SK-N-SH treated with all-trans-retinoic acid at 6 μM for 48 hours (cell line): Measurements from ENCODE around the gene AGPAT1.
A peak's percentile ranks its signal among the peaks of the same experiment; 100 is the strongest.

ENCODE experiments used
- ATAC-seq: fragments of 200-7000 bp; cut with Tn5 transposase; 3 replicates; pipeline ENCODE4 v1.9.1; 2020; ENCODE audit warnings: mild to moderate bottlenecking, moderate library complexity
- ARNTL ChIP-seq: fragments of 450-650 bp; formaldehyde crosslinking; IDR thresholded peaks from 2 replicates; pipeline ENCODE4 v1.5.0; 2020; ENCODE audit warnings: low read depth, mild to moderate bottlenecking, moderate library complexity, borderline replicate concordance
- BACH2 ChIP-seq: fragments of 250-450 bp; sonication (Bioruptor Pico); IDR thresholded peaks from 2 replicates; pipeline ENCODE4 v1.9.0; 2021; ENCODE audit warnings: mild to moderate bottlenecking, borderline replicate concordance
- CREB5 ChIP-seq: fragments of 250-450 bp; sonication (Bioruptor Pico); IDR thresholded peaks from 2 replicates; pipeline ENCODE4 v1.5.1; 2020; ENCODE audit warnings: low read depth, mild to moderate bottlenecking, moderate library complexity
- CSDC2 ChIP-seq: fragments of 250-450 bp; sonication (Bioruptor Pico); IDR thresholded peaks from 2 replicates; pipeline ENCODE4 v1.5.0; 2020; ENCODE audit warnings: mild to moderate bottlenecking, moderate library complexity
- CSRNP3 ChIP-seq: fragments of 250-450 bp; sonication (Bioruptor Pico); IDR thresholded peaks from 2 replicates; pipeline ENCODE4 v1.5.1; 2021; ENCODE audit warnings: mild to moderate bottlenecking, moderate library complexity
- ESRRG ChIP-seq: fragments of 250-450 bp; sonication (Bioruptor Pico); IDR thresholded peaks from 2 replicates; pipeline ENCODE4 v1.6.1; 2021; ENCODE audit warnings: mild to moderate bottlenecking
- GLIS3 ChIP-seq: fragments of 250-450 bp; sonication (Bioruptor Pico); IDR thresholded peaks from 2 replicates; pipeline ENCODE4 v1.5.0; 2020; ENCODE audit warnings: mild to moderate bottlenecking, moderate library complexity
- ISL1 ChIP-seq: fragments of 250-450 bp; sonication (Bioruptor Pico); IDR thresholded peaks from 2 replicates; pipeline ENCODE4 v2.1.2; 2022; ENCODE audit warnings: mild to moderate bottlenecking, moderate library complexity
- OSR1 ChIP-seq: fragments of 250-450 bp; sonication (Bioruptor Pico); IDR thresholded peaks from 2 replicates; pipeline ENCODE4 v1.8.0; 2022; ENCODE audit warnings: moderate library complexity, mild to moderate bottlenecking, inconsistent platforms
- PPARA ChIP-seq: fragments of 250-450 bp; sonication (Bioruptor Pico); IDR thresholded peaks from 2 replicates; pipeline ENCODE4 v1.5.0; 2020; ENCODE audit warnings: mild to moderate bottlenecking, borderline replicate concordance
- RARB ChIP-seq: fragments of 250-450 bp; sonication (Bioruptor Pico); IDR thresholded peaks from 2 replicates; pipeline ENCODE4 v1.8.0; 2021; ENCODE audit warnings: mild to moderate bottlenecking, moderate library complexity
- SNAI2 ChIP-seq: fragments of 250-450 bp; sonication (Bioruptor Pico); IDR thresholded peaks from 2 replicates; pipeline ENCODE4 v1.5.0; 2020; ENCODE audit warnings: mild to moderate bottlenecking, moderate library complexity
- TCF4 ChIP-seq: fragments of 250-450 bp; sonication (Bioruptor Pico); IDR thresholded peaks from 2 replicates; pipeline ENCODE4 v1.8.0; 2021; ENCODE audit warnings: mild to moderate bottlenecking, moderate library complexity, borderline replicate concordance
- TOX ChIP-seq: fragments of 250-450 bp; sonication (Bioruptor Pico); IDR thresholded peaks from 2 replicates; pipeline ENCODE4 v1.8.0; 2021; ENCODE audit warnings: mild to moderate bottlenecking, moderate library complexity, borderline replicate concordance
- TSHZ2 ChIP-seq: fragments of 250-450 bp; sonication (Bioruptor Pico); IDR thresholded peaks from 2 replicates; pipeline ENCODE4 v1.5.0; 2020; ENCODE audit warnings: mild to moderate bottlenecking, moderate library complexity
- ZC3H10 ChIP-seq: fragments of 250-450 bp; sonication (Bioruptor Pico); IDR thresholded peaks from 2 replicates; pipeline ENCODE4 v1.5.1; 2021; ENCODE audit warnings: mild to moderate bottlenecking, moderate library complexity
- ZFP3 ChIP-seq: fragments of 250-450 bp; sonication (Bioruptor Pico); IDR thresholded peaks from 2 replicates; pipeline ENCODE4 v1.5.0; 2020; ENCODE audit warnings: mild to moderate bottlenecking, moderate library complexity
- ZFP30 ChIP-seq: fragments of 450-650 bp; formaldehyde crosslinking; IDR thresholded peaks from 2 replicates; pipeline ENCODE4 v1.5.0; 2022; ENCODE audit warnings: mild to moderate bottlenecking, moderate library complexity
- ZNF565 ChIP-seq: fragments of 450-650 bp; formaldehyde crosslinking; conservative IDR thresholded peaks from 2 replicates; pipeline ENCODE4 v1.5.0; 2020; ENCODE audit warnings: low read depth, mild to moderate bottlenecking, moderate library complexity
- ZNF70 ChIP-seq: fragments of 450-650 bp; formaldehyde crosslinking; IDR thresholded peaks from 2 replicates; pipeline ENCODE4 v1.5.0; 2020; ENCODE audit warnings: mild to moderate bottlenecking, moderate library complexity
- TF ChIP-seq, protein P1 (sequence below): fragments of 250-450 bp; sonication (Bioruptor Pico); IDR thresholded peaks from 2 replicates; pipeline ENCODE4 v1.8.0; 2020; ENCODE audit warnings: mild to moderate bottlenecking, moderate library complexity, borderline replicate concordance

AGPAT1 gene

GRCh38 chr6:32132110-32132509, 43.8 kb downstream of the AGPAT1 start:
- ATAC-seq: no peak
- no peak for TF ChIP-seq RARB (CRISPR knock-in tag)
- no peak for TF ChIP-seq ARNTL (CRISPR knock-in tag)
- TF ChIP-seq TCF4 (CRISPR knock-in tag): no peak
- TF ChIP-seq TSHZ2 (CRISPR knock-in tag): no peak
- TF ChIP-seq SNAI2: no peak
- no peak for TF ChIP-seq ZNF565 (CRISPR knock-in tag)
- no peak for TF ChIP-seq PPARA (CRISPR knock-in tag)
- no peak for TF ChIP-seq GLIS3
- no peak for TF ChIP-seq ZFP30 (CRISPR knock-in tag)
- no peak for TF ChIP-seq TOX
- no peak for TF ChIP-seq ISL1
- TF ChIP-seq OSR1 (CRISPR knock-in tag): no peak

- no peak for TF ChIP-seq ESRRG
- TF ChIP-seq TSHZ2 (CRISPR knock-in tag): no peak
- TF ChIP-seq PPARA (CRISPR knock-in tag): no peak
- no peak for TF ChIP-seq CREB5 (CRISPR knock-in tag)
- no peak for TF ChIP-seq BACH2 (CRISPR knock-in tag)
- no peak for TF ChIP-seq GLIS3
Observed at GRCh38 chr6:32131439-32131948, 44.4 kb downstream of the AGPAT1 start.

DNA sequence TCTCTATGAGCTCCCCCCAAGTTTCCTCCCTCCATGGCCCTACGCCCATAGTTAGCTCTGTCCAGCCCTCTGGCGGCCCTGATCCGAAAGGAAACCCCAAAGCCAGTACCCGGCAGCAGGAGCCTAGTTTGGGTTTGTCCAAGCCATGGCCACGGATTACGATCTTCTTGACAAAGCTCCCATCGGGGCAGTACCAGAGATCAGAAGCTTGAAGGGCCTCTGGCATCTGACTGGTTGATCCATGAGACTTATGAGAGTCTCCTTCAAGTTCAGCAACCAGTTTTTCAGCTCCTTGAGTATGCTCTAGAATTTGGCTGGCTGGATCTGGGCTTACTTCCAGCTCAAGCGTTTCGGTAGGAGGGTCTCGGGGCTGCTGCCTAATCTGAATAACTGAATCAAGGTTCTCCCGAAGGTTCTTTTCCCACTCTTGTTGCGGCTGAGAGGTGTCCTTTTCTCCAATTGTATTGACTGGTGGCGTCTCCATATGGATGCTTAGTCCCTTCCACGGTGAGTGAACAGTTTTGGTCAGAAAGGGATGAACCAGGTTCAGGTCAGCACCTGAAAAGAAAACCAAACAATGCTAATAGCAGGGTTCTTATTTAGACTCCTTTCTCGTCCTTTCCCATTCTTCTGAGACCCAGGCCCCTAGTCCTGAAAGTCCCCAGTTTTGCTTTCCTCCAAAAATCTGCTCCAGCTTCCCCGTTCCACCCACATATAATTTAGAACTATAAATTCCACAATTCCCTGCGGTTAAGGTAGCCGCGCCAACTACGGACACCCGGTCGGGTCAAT, 46.4 kb downstream of the AGPAT1 start:
- peak; percentile 25 for ATAC-seq
- TF ChIP-seq CSDC2 (CRISPR knock-in tag): no peak
- TF ChIP-seq CSRNP3: no peak
- TF ChIP-seq ISL1: no peak
- no peak for TF ChIP-seq BACH2 (CRISPR knock-in tag)
- no peak for TF ChIP-seq OSR1 (CRISPR knock-in tag)
- TF ChIP-seq ZNF70 (CRISPR knock-in tag): no peak
- no peak for TF ChIP-seq TCF4 (CRISPR knock-in tag)
- TF ChIP-seq, protein P1, sequence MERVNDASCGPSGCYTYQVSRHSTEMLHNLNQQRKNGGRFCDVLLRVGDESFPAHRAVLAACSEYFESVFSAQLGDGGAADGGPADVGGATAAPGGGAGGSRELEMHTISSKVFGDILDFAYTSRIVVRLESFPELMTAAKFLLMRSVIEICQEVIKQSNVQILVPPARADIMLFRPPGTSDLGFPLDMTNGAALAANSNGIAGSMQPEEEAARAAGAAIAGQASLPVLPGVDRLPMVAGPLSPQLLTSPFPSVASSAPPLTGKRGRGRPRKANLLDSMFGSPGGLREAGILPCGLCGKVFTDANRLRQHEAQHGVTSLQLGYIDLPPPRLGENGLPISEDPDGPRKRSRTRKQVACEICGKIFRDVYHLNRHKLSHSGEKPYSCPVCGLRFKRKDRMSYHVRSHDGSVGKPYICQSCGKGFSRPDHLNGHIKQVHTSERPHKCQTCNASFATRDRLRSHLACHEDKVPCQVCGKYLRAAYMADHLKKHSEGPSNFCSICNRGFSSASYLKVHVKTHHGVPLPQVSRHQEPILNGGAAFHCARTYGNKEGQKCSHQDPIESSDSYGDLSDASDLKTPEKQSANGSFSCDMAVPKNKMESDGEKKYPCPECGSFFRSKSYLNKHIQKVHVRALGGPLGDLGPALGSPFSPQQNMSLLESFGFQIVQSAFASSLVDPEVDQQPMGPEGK: no peak
- no peak for TF ChIP-seq TSHZ2 (CRISPR knock-in tag)
- TF ChIP-seq GLIS3: no peak
- TF ChIP-seq ZFP3: no peak
- no peak for TF ChIP-seq SNAI2
- no peak for TF ChIP-seq PPARA (CRISPR knock-in tag)
- no peak for TF ChIP-seq ESRRG
- TF ChIP-seq ZC3H10 (CRISPR knock-in tag): no peak
- TF ChIP-seq ZNF565 (CRISPR knock-in tag): no peak
- TF ChIP-seq ZFP30 (CRISPR knock-in tag): no peak

More at GRCh38 chr6:32131439-32131948, 44.4 kb downstream of the AGPAT1 start:
- no peak for ATAC-seq
